Measurements from ENCODE around the gene ZC3HAV1L.
A peak's percentile ranks its signal among the peaks of the same experiment; 100 is the strongest.
"Not testable (repeated sequence)": the region's sequence is repeated elsewhere in the genome, so short reads cannot be mapped to it uniquely, and the experiment has no call there.

The ZC3HAV1L gene

GRCh38 chr7:139022286-139022685 lies 13.6 kb downstream of the ZC3HAV1L start:
- no peak for DNase-seq (ENCODE audit: low spot score)
- FAIRE-seq = no peak

- no peak for DNase-seq (ENCODE audit: low spot score)
- no peak for FAIRE-seq
These were observed 16.9 kb downstream of the ZC3HAV1L start for GRCh38 chr7:139018910-139019309.

GRCh38 chr7:139016931-139017511 lies 18.8 kb downstream of the ZC3HAV1L start:
- peak; percentile 61 for DNase-seq (ENCODE audit: low spot score)
- FAIRE-seq = peak; percentile 74

GRCh38 chr7:139011373-139011772 lies 24.5 kb downstream of the ZC3HAV1L start:
- no peak for DNase-seq (ENCODE audit: low spot score)
- no peak for FAIRE-seq

DNA sequence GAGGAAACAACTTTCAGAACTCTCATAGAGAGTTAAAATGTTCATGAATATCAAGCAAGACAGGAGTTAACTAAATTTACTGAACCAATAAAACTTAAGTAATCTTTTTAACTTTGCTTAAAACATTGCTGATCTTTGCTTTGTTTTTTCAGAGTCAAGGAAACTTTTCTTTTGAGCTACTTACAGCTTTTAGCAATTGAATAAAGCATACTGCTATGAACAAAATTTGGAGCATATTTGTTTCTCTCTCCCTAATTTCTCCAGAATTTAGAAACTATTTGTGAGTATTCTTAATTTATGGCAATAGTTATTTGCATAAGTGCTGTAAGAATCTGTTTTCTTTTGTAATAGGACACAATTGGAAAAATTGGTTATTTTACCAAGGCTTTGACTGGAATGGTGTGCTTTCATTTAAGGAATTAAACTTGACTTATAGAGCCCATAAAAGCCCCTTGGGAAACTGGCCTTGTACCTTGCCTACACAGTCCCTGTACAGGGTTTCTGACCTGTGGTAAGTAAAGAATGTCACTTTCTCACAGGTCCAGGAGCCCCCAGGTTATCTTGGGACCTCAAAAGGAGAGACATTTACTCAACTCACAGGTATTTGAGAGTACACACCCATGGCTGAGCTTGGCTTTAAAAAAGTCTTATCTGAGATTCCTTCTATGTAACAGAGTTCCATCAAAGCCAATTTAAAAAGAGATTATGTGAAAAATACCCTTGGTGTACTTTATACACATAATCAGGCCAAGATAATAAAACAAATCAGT lies 31.3 kb downstream of the ZC3HAV1L start:
- FAIRE-seq (no peak), DNase-seq (ENCODE audit: low spot score) (no peak)

DNA sequence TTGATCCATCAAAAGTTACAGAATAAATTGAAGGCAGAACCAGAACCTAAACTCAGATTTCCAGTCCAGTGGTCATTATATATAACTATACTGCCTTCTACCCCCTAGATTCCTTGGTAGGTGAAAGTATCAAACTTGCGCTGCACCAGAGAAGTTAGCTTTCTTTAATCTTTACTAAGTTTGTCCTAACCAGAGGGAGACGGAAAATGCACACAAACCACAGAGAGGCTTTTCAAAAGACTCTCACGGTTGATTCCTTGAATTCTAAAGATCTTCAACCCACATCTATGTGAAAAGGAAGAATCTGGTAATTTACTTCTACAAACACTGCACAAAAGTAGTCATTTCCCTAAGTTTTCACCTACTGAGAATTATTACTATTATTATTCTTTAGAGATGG lies 36.4 kb downstream of the ZC3HAV1L start:
- FAIRE-seq (no peak), DNase-seq (ENCODE audit: low spot score) (no peak)

GRCh38 chr7:138992052-138992531 lies 43.8 kb downstream of the ZC3HAV1L start:
- no peak for FAIRE-seq
- no peak for DNase-seq (ENCODE audit: low spot score)

- FAIRE-seq = no peak
- no peak for DNase-seq (ENCODE audit: low spot score)
These were observed 48.2 kb downstream of the ZC3HAV1L start for GRCh38 chr7:138987686-138988085.

DNA sequence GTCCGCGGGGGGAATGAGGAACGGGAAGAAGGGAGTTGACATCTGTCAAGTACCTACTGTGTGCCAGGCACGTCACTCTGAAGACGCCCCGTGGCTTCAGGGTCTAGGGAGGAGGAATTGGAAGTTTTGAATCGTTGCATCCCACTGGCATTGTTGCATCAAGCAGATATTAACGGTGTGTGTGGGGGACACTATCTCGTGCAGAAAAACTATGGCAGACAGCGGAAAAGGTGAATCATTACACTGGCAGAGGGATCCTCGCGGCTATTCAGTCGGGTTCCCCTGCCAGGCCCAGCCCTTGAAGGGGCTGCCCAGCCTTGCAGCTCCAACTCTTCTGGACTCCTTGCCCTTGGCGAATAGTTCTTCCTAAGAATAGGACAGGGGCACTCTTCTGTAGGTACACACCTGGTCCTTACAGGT lies 53.6 kb downstream of the ZC3HAV1L start:
- no peak for FAIRE-seq
- no peak for DNase-seq (ENCODE audit: low spot score)

- no peak for FAIRE-seq
- DNase-seq (ENCODE audit: low spot score) = peak; percentile 56
These were observed 54.3 kb downstream of the ZC3HAV1L start, which contains the start of gene KIAA1549 for GRCh38 chr7:138981332-138982203. Gene KIAA1549, minus strand, starts transcription at chr7:138981389. Its CDS starts 120 bp downstream, at chr7:138981269.

- DNase-seq (ENCODE audit: low spot score) = no peak
- FAIRE-seq = no peak
These were observed 55.1 kb downstream of the ZC3HAV1L start for GRCh38 chr7:138980563-138981291.

DNA sequence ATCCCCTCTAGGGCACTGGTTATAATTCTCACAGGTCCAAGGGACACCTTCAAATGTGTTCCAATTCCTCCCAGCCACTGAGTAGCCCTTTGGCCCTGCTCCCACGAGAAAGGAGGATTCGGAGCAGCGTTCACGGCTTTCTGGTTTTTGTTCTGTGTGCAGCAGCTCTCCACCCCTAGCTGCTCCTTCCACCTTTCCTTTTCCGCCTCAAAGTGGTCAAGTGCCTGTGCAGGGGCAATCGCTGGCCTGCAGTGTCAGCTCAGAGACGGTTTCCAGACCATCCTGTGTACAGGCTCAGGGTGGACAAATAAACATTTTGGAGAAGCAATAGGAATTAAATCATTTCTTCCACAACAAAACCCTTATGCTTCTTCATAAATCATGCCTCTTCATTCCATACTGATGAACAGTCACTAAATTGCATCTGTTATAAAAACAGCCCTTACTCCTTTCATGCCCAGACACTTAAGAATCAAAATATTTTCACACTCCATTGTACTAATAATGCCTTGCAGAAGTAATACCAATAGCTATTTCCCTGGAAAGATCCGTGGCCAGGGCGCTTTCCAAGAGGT lies 55.8 kb downstream of the ZC3HAV1L start:
- DNase-seq (ENCODE audit: low spot score) = no peak
- no peak for FAIRE-seq

- no peak for FAIRE-seq
These were observed 56.4 kb downstream of the ZC3HAV1L start for GRCh38 chr7:138979226-138979979.

DNA sequence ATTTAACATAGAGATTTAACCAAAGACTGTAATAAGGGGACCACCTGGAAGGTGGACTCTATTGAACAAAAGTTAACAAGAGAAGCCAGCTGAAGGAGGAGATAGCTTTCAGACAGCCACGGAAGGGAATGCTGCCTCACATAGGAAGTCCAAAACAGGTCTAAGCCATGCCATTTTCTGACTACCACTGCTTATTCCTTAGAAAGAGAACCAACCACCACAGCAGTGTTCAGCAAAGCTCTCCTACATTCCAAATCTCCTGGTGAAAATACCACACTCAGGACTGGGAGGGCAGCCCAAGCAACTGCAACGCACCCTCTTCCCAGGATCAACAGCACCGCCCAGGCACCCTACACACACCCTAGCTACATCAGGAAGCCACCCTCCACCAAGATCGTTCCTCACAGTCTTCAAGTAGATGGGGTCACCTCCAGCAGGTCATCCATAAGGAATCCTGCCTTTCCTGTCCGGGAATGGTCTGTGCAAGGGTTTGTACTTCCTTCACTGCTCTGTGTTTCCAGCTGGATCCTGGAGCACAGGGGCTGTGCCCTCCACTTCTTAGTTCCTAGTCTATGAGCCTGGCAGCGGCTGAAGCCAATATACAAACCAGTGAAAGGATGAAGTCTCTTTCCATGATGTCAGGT lies 57.2 kb downstream of the ZC3HAV1L start:
- no peak for FAIRE-seq
- no peak for DNase-seq (ENCODE audit: low spot score)

More at GRCh38 chr7:138979226-138979979, 56.4 kb downstream of the ZC3HAV1L start:
- peak; percentile 20 for DNase-seq (ENCODE audit: low spot score)

DNA sequence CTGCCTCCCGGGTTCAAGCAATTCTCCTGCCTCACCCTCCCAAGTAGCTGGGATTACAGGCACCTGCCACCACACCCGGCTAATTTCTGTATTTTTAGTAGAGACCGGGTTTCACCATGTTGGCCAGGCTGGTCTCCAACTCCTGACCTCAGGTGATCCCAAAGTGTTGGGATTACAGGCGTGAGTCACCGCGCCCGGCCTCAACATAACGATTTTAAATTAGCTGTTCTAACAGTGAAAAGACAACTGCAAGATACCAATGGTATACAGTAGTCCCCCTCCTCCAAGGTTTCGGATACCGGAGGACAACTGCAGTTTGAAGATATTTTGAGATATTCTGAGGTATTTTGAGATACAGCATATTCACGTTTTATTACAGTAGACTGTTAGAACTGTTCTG lies 59.7 kb downstream of the ZC3HAV1L start:
- not testable (repeated sequence) for DNase-seq (ENCODE audit: low spot score); FAIRE-seq
